PC-9 (cell line): ENCODE results near the gene DPP10. TPM values are rescaled to one million over a fixed set of nuclear protein-coding genes. Genes with fewer than 3 reads are reported as not detected.

Experiments used
- BruUV-seq: library from RNA; stranded (reverse); fragments of 400-500 nt; replicated peaks from 2 replicates; lab custom pipeline; 2021; lab: Mats Ljungman, UMichigan
- CTCF ChIA-PET: fragments of 300-600 bp; sonication (Branson Sonifier 250); formaldehyde crosslinking; loops from one replicate; lab custom pipeline; 2022; ENCODE audit warnings: antibody characterized with exemption; lab: Charles Lee
- POLR2A ChIA-PET: fragments of 300-600 bp; sonication (Branson Sonifier 250); formaldehyde crosslinking; loops from one replicate; lab custom pipeline; 2022; ENCODE audit warnings: antibody characterized with exemption; ENCODE audit not compliant: unreplicated experiment; lab: Charles Lee
- DNase-seq, 2 experiments: peaks; one replicate each; pipeline versions ENCODE4 v3.0.0 to v3.0.0-alpha.2; 2015 to 2022; ENCODE audit warnings: mixed read lengths in 1 of 2
- H2AFZ ChIP-seq: fragments of 200-600 bp; sonication (generic); 2 replicates; pipeline ENCODE4 v1.8.1; 2017; ENCODE audit warnings: antibody characterized with exemption
- H3F3A ChIP-seq: fragments of 200-600 bp; sonication (generic); 2 replicates; pipeline ENCODE4 v1.8.1; 2017; ENCODE audit warnings: antibody characterized with exemption, mild to moderate bottlenecking, low read depth; ENCODE audit not compliant: insufficient read depth
- H3K27ac ChIP-seq: fragments of 200-600 bp; sonication (generic); 2 replicates; pipeline ENCODE4 v1.6.1; 2016; ENCODE audit warnings: mixed run types
- H3K27me3 ChIP-seq: fragments of 200-600 bp; sonication (generic); 2 replicates; pipeline ENCODE4 v1.6.1; 2016; ENCODE audit warnings: low read depth, mixed run types; ENCODE audit not compliant: insufficient read depth
- H3K36me3 ChIP-seq: fragments of 200-600 bp; sonication (generic); 2 replicates; pipeline ENCODE4 v1.6.1; 2016; ENCODE audit warnings: low read depth, mixed run types
- H3K4me1 ChIP-seq: fragments of 200-600 bp; sonication (generic); replicated peaks from 2 replicates; pipeline ENCODE4 v1.6.1; 2016; ENCODE audit warnings: mixed run types; ENCODE audit not compliant: insufficient read depth
- H3K4me2 ChIP-seq: fragments of 200-600 bp; sonication (generic); 2 replicates; pipeline ENCODE4 v1.6.1; 2017; ENCODE audit warnings: mixed run types
- H3K4me3 ChIP-seq: fragments of 200-600 bp; sonication (generic); 2 replicates; pipeline ENCODE4 v1.6.1; 2016; ENCODE audit warnings: mixed run types
- H3K79me2 ChIP-seq: fragments of 200-600 bp; sonication (generic); 2 replicates; pipeline ENCODE4 v1.6.1; 2017; ENCODE audit warnings: low read depth, mixed run types
- H3K9me2 ChIP-seq: fragments of 200-600 bp; sonication (generic); 2 replicates; pipeline ENCODE4 v1.8.1; 2017; ENCODE audit warnings: mild to moderate bottlenecking; ENCODE audit not compliant: insufficient read depth
- H3K9me3 ChIP-seq: fragments of 200-600 bp; sonication (generic); 2 replicates; pipeline ENCODE4 v1.8.1; 2016; ENCODE audit warnings: low read depth; ENCODE audit not compliant: insufficient read depth
- H4K20me1 ChIP-seq: fragments of 200-600 bp; sonication (generic); 2 replicates; pipeline ENCODE4 v1.8.1; 2017; ENCODE audit not compliant: insufficient read depth
- CTCF ChIP-seq: fragments of 200-600 bp; sonication (generic); conservative IDR thresholded peaks from 2 replicates; pipeline ENCODE4 v1.6.1; 2017; ENCODE audit warnings: mixed run types, antibody characterized with exemption, mild to moderate bottlenecking, moderate library complexity
- EZH2 ChIP-seq: fragments of 200-600 bp; sonication (generic); IDR thresholded peaks from 2 replicates; pipeline ENCODE4 v1.8.0; 2017; ENCODE audit warnings: antibody characterized with exemption, low read depth
- intact Hi-C: fragments of 100-400 bp; cut with micrococcal nuclease; formaldehyde crosslinking; loops from one replicate; pipeline ENCODE4 v1.10.0; 2022; ENCODE audit not compliant: unreplicated experiment
- total RNA-seq: library from RNA; stranded (reverse); gene quantifications from 2 replicates; pipeline ENCODE4 v1.2.3, GENCODE V29; 2021

DPP10 gene
- total RNA-seq, 1 experiment from 2014 or later = not detected

GRCh38 chr2:114717049-114717448 lies 274.6 kb downstream of the DPP10 start:
- Histone ChIP-seq H3K4me3 (no peak overlapping the region), H3K27ac (no peak overlapping the region), H3K27me3 (no peaks in the 10 kb centered on the region), H4K20me1 (no peaks in the 10 kb centered on the region), H3K36me3 (no peaks in the 10 kb centered on the region), H3K4me2 (no peak overlapping the region), H3K9me2 (no peaks in the 10 kb centered on the region), H3K79me2 (no peaks in the 10 kb centered on the region), H3K4me1 (no peaks in the 10 kb centered on the region), H2AFZ (no peak overlapping the region), H3F3A (no peaks in the 10 kb centered on the region), H3K9me3 (no peaks in the 10 kb centered on the region)
- no peak for DNase-seq
- CTCF ChIA-PET = no interaction called here
- intact Hi-C loops = no loop called here
- POLR2A ChIA-PET = no interaction called here
- no peak for TF ChIP-seq CTCF
- TF ChIP-seq EZH2 = no peak
- no TSS peak for BruUV-seq

GRCh38 chr2:114724454-114724853 lies 282.0 kb downstream of the DPP10 start:
- Histone ChIP-seq H3K79me2 (no peaks in the 10 kb centered on the region), H3F3A (no peaks in the 10 kb centered on the region), H3K27ac (no peak overlapping the region), H3K27me3 (no peaks in the 10 kb centered on the region), H3K9me2 (no peaks in the 10 kb centered on the region), H3K4me2 (no peak overlapping the region), H3K36me3 (no peaks in the 10 kb centered on the region), H3K4me3 (no peak overlapping the region), H3K4me1 (no peaks in the 10 kb centered on the region), H4K20me1 (no peaks in the 10 kb centered on the region), H2AFZ (no peak overlapping the region), H3K9me3 (no peaks in the 10 kb centered on the region)
- DNase-seq = no peak
- TF ChIP-seq CTCF = no peak
- TF ChIP-seq EZH2 = no peak
- BruUV-seq = no TSS peak
- CTCF ChIA-PET = no interaction called here
- POLR2A ChIA-PET = no interaction called here
- intact Hi-C loops = no loop called here

GRCh38 chr2:114727012-114727411 lies 284.6 kb downstream of the DPP10 start:
- Histone ChIP-seq H3K4me3 (no peak overlapping the region), H3K36me3 (no peaks in the 10 kb centered on the region), H3K79me2 (no peaks in the 10 kb centered on the region), H3K27ac (no peak overlapping the region), H2AFZ (no peak overlapping the region), H4K20me1 (no peaks in the 10 kb centered on the region), H3K9me3 (no peaks in the 10 kb centered on the region), H3K27me3 (no peaks in the 10 kb centered on the region), H3K4me2 (no peak overlapping the region), H3K9me2 (no peaks in the 10 kb centered on the region), H3K4me1 (no peaks in the 10 kb centered on the region), H3F3A (no peaks in the 10 kb centered on the region)
- DNase-seq = no peak
- TF ChIP-seq EZH2 (no peak), CTCF (no peak)
- intact Hi-C loops = no loop called here
- POLR2A ChIA-PET = no interaction called here
- BruUV-seq = no TSS peak
- CTCF ChIA-PET = no interaction called here
